Measurements from ENCODE around the gene ZBTB34.

GRCh38 chr9:126880947-126881332, 20.5 kb downstream of the ZBTB34 start:
- TF ChIP-seq CTCF (IDR thresholded peaks at IDR 0.05) (no peak), HDAC2 (IDR thresholded peaks at IDR 0.05) (no peak), CEBPB (IDR thresholded peaks at IDR 0.05) (no peak), USF2 (IDR thresholded peaks at IDR 0.05) (no peak), E2F6 (IDR thresholded peaks at IDR 0.05; ENCODE audit: borderline replicate concordance, low read depth) (no peak), POLR2A (IDR thresholded peaks at IDR 0.05; ENCODE audit: low read length) (no peak), EP300 (IDR thresholded peaks at IDR 0.05) (no peak), REST (IDR thresholded peaks at IDR 0.05) (no peak), HOXB13 (CRISPR knock-in tag; IDR thresholded peaks at IDR 0.05; ENCODE audit: low read depth) (no peak), POLR2AphosphoS2 (conservative IDR thresholded peaks at IDR 0.05; ENCODE audit: low read length) (no peak), GATA3 (IDR thresholded peaks at IDR 0.05; ENCODE audit: borderline replicate concordance) (no peak), RARB (CRISPR knock-in tag; IDR thresholded peaks at IDR 0.05) (no peak), MAFK (IDR thresholded peaks at IDR 0.05; ENCODE audit: partially characterized antibody) (no peak), SREBF2 (IDR thresholded peaks at IDR 0.05) (no peak)
